HepG2 (cell line): Measurements from ENCODE around the gene BAHCC1. TPM values are rescaled to one million over a fixed set of nuclear protein-coding genes. Genes with fewer than 3 reads are reported as not detected.

Experiments
- ARNTL ChIP-seq: sonication (generic); formaldehyde crosslinking; IDR thresholded peaks from 2 replicates; pipeline ENCODE4 v1.4.0; 2020; ENCODE audit warnings: mild to moderate bottlenecking, missing genetic modification reagents
- CCDC6 ChIP-seq: sonication (generic); formaldehyde crosslinking; IDR thresholded peaks from 2 replicates; pipeline ENCODE4 v1.8.1; 2022; ENCODE audit warnings: mild to moderate bottlenecking, missing genetic modification reagents, moderate library complexity
- HOXA5 ChIP-seq: sonication (generic); formaldehyde crosslinking; IDR thresholded peaks from 2 replicates; pipeline ENCODE4 v1.4.0; 2020; ENCODE audit warnings: missing genetic modification reagents
- IRF1 ChIP-seq: sonication (generic); formaldehyde crosslinking; IDR thresholded peaks from 2 replicates; pipeline ENCODE4 v1.4.0; 2020; ENCODE audit warnings: low read depth, mild to moderate bottlenecking, missing genetic modification reagents
- NCOA5 ChIP-seq: sonication (generic); formaldehyde crosslinking; IDR thresholded peaks from 2 replicates; pipeline ENCODE4 v1.4.0; 2020; ENCODE audit warnings: missing genetic modification reagents
- NR3C1 ChIP-seq: sonication (generic); formaldehyde crosslinking; IDR thresholded peaks from 2 replicates; pipeline ENCODE4 v1.4.0; 2020; ENCODE audit warnings: missing genetic modification reagents
- RARA ChIP-seq: IDR thresholded peaks from 2 replicates; pipeline ENCODE4 v1.6.1; 2016; ENCODE audit warnings: missing genetic modification reagents, missing compliant biosample characterization
- SMAD3 ChIP-seq: sonication (generic); formaldehyde crosslinking; IDR thresholded peaks from 2 replicates; pipeline ENCODE4 v1.4.0; 2020; ENCODE audit warnings: missing genetic modification reagents
- SP2 ChIP-seq: sonication (generic); formaldehyde crosslinking; IDR thresholded peaks from 2 replicates; pipeline ENCODE4 v1.5.1; 2020; ENCODE audit warnings: mild to moderate bottlenecking, missing genetic modification reagents
- SRSF1 ChIP-seq: fragments of 200-400 bp; formaldehyde crosslinking; optimal IDR thresholded peaks from 2 replicates; pipeline ENCODE3; 2017; ENCODE audit warnings: mild to moderate bottlenecking, low read depth, low read length, moderate library complexity
- ZNF687 ChIP-seq: sonication (generic); formaldehyde crosslinking; IDR thresholded peaks from 2 replicates; pipeline ENCODE4 v1.5.1; 2020; ENCODE audit warnings: mild to moderate bottlenecking, missing genetic modification reagents, moderate library complexity
- polyA plus RNA-seq, 8 experiments: library from polyadenylated mRNA; depleted of rRNA in 3 of 8; stranded (reverse) in 7 of 8; unstranded in 1 of 8; fragments of >200 nt; fragmentation: Illumina TruSeq in 4 of 8; extraction: Trizol in 4 of 8; gene quantifications; 2 replicates each; pipeline versions ENCODE4 v1.2.1 to v1.2.3, GENCODE V29; 2011 to 2016; ENCODE audit warnings: low read depth in 4 of 8, missing spikeins in 1 of 8, mixed read lengths in 1 of 8; ENCODE audit not compliant: insufficient read depth in 1 of 8
- total RNA-seq, 5 experiments: library from RNA; depleted of rRNA; stranded (reverse); fragments of >200 nt; fragmentation: Illumina TruSeq; extraction: Trizol; gene quantifications; 2 replicates each; pipeline ENCODE4 v1.2.3, GENCODE V29; 2016; ENCODE audit warnings: low read depth in 1 of 5
- TF ChIP-seq, protein P1 (sequence below): sonication (generic); formaldehyde crosslinking; IDR thresholded peaks from 2 replicates; pipeline ENCODE4 v1.8.0; 2022; ENCODE audit warnings: mild to moderate bottlenecking, missing genetic modification reagents, borderline replicate concordance
- TF ChIP-seq, protein P2 (sequence below): sonication (generic); formaldehyde crosslinking; IDR thresholded peaks from 2 replicates; pipeline ENCODE4 v1.4.0; 2020; ENCODE audit warnings: mild to moderate bottlenecking, missing genetic modification reagents
- TF ChIP-seq, protein P3 (sequence below), 2 experiments: sonication (generic) in 1 of 2; formaldehyde crosslinking in 1 of 2; IDR thresholded peaks; 2 replicates each; pipeline versions ENCODE4 v1.4.0 to v1.6.1; 2018 to 2020; ENCODE audit warnings: missing genetic modification reagents in 2 of 2, borderline replicate concordance in 1 of 2, low read depth in 1 of 2, mild to moderate bottlenecking in 1 of 2, missing biosample characterization in 1 of 2
- TF ChIP-seq, protein P4 (sequence below): sonication (generic); formaldehyde crosslinking; IDR thresholded peaks from 2 replicates; pipeline ENCODE4 v1.8.0; 2022; ENCODE audit warnings: missing genetic modification reagents, mild to moderate bottlenecking, inconsistent platforms, borderline replicate concordance

The BAHCC1 gene
- total and polyA plus RNA-seq, 2 of the 13 experiments (the other 11 are each of a cell fraction or from before 2014, with no cell fraction given), result 1.4 to 1.7 TPM

DNA sequence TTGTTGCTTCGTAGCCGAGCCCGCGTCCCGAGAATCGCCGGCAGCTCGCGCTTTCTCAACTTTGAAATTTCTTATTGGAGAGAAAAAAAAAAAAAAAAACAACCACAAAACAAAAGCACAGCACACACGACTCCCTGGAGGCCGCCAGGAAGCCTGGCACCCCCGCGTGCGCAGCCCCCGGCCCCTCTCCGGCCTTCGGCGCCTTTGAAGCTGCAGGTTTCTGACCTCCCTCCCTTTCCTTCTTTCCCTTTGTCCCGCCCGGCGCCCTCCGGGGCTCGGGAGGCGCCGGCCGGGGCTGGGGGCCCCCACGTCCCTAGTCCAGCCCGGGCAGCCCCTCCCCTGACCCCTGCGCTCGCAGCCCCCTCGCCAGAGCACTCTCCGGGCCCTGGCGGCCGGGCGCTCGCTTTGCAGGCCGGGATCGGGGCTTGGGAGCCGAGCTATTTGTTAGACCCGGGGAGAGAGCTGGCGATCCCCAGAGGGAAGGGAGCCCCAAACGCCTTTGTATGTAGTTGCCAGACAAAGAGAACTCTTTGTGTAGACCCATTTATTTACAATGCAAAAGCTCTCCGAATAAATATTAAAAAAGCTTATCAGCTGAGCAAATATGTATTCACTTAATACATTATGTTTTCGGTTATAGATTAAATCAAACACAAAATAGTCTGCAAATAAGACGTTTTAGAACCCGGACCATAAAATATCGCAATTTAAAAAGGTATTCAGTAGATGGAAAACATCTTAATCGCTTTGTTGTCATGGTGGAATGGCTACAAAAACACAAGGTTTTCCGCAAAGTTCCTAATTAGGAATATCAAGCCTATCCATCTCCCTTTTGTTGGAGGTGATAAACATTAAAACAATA, 2.3 kb downstream of the BAHCC1 start (continued):
- TF ChIP-seq, protein P1, sequence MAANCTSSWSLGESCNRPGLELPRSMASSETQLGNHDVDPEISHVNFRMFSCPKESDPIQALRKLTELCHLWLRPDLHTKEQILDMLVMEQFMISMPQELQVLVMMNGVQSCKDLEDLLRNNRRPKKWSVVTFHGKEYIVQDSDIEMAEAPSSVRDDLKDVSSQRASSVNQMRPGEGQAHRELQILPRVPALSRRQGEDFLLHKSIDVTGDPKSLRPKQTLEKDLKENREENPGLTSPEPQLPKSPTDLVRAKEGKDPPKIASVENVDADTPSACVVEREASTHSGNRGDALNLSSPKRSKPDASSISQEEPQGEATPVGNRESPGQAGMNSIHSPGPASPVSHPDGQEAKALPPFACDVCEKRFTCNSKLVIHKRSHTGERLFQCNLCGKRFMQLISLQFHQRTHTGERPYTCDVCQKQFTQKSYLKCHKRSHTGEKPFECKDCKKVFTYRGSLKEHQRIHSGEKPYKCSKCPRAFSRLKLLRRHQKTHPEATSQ (CRISPR knock-in tag), result no peak
- TF ChIP-seq, protein P2, sequence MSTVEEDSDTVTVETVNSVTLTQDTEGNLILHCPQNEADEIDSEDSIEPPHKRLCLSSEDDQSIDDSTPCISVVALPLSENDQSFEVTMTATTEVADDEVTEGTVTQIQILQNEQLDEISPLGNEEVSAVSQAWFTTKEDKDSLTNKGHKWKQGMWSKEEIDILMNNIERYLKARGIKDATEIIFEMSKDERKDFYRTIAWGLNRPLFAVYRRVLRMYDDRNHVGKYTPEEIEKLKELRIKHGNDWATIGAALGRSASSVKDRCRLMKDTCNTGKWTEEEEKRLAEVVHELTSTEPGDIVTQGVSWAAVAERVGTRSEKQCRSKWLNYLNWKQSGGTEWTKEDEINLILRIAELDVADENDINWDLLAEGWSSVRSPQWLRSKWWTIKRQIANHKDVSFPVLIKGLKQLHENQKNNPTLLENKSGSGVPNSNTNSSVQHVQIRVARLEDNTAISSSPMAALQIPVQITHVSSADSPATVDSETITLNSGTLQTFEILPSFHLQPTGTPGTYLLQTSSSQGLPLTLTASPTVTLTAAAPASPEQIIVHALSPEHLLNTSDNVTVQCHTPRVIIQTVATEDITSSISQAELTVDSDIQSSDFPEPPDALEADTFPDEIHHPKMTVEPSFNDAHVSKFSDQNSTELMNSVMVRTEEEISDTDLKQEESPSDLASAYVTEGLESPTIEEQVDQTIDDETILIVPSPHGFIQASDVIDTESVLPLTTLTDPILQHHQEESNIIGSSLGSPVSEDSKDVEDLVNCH, result no peak
- peak; percentile 52; the same call in 1 of the 2 replicates for TF ChIP-seq SMAD3 (CRISPR knock-in tag)
- peak; percentile 32; the same call in 1 of the 2 replicates for TF ChIP-seq ARNTL (CRISPR knock-in tag)
- peak; percentile 70 for TF ChIP-seq RARA (CRISPR knock-in tag)
- TF ChIP-seq, protein P3, sequence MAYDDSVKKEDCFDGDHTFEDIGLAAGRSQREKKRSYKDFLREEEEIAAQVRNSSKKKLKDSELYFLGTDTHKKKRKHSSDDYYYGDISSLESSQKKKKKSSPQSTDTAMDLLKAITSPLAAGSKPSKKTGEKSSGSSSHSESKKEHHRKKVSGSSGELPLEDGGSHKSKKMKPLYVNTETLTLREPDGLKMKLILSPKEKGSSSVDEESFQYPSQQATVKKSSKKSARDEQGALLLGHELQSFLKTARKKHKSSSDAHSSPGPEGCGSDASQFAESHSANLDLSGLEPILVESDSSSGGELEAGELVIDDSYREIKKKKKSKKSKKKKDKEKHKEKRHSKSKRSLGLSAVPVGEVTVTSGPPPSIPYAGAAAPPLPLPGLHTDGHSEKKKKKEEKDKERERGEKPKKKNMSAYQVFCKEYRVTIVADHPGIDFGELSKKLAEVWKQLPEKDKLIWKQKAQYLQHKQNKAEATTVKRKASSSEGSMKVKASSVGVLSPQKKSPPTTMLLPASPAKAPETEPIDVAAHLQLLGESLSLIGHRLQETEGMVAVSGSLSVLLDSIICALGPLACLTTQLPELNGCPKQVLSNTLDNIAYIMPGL (CRISPR knock-in tag; IDR thresholded peaks at IDR 0.05; ENCODE audit: borderline replicate concordance in 1 of 2, low read depth in 1 of 2), result peak in 1 of 2 experiments; percentile 50; a peak in 1 of 4 replicates
- TF ChIP-seq NR3C1 (CRISPR knock-in tag), result no peak
- TF ChIP-seq CCDC6 (CRISPR knock-in tag), result no peak; the same call in 1 of the 2 replicates
- TF ChIP-seq, protein P4, sequence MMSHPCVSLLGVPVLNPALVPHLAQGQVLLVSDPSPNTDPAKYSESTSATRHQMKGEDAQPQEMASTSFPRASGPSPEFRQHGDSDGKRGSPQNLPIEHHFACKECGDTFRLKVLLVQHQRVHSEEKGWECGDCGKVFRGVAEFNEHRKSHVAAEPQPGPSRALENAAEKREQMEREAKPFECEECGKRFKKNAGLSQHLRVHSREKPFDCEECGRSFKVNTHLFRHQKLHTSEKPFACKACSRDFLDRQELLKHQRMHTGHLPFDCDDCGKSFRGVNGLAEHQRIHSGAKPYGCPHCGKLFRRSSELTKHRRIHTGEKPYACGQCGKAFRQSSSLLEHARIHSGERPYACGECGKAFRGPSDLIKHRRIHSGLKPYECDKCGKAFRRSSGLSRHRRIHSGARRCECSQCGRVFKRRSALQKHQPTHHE (CRISPR knock-in tag), result no peak
- TF ChIP-seq IRF1 (CRISPR knock-in tag), result no peak
- TF ChIP-seq ZNF687 (CRISPR knock-in tag), result peak; percentile 34; the same call in 1 of the 2 replicates
- peak; percentile 97 for TF ChIP-seq SRSF1
- no peak for TF ChIP-seq NCOA5
- TF ChIP-seq SP2, result no peak
- no peak for TF ChIP-seq HOXA5
